ENCODE results near the gene NOL11.

DNA sequence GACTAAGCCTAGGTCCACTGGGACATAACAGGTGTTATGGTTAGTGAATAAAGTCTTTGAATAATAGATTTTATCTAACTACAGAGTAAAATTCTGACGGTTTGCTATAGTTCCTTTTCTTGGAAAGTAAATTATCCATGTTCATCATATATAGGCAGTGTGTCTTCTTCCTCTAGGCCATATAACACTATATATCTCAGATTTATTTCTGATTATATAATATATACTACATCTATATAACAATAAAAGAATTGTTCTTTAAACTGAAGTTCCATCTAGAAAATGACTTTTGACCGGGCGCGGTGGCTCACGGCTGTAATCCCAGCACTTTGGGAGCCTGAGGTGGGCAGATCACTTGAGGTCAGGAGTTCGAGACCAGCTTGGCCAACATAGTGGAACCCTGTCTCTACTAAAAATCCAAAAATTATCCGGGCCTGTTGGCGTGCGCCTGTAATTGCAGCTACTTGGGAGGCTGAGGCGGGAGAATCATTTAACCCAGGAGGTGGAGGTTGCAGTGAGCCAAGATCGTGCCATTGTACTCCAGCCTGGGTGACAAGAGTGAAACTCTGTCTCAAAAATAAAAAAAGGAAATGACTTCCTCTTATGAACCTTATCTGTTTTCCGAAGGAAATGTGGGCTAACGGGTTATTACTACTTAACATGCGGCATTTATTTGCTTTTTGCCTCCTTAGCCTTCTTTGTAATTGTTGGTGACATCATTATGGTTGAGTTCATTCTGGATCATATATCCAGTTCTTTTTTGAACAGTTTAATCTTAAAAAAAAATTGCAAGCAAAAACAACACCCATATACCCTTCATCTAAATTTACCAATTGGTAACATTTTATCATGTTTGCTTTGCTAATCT lies 29.2 kb downstream of the NOL11 start:
- TF ChIP-seq, protein P1, sequence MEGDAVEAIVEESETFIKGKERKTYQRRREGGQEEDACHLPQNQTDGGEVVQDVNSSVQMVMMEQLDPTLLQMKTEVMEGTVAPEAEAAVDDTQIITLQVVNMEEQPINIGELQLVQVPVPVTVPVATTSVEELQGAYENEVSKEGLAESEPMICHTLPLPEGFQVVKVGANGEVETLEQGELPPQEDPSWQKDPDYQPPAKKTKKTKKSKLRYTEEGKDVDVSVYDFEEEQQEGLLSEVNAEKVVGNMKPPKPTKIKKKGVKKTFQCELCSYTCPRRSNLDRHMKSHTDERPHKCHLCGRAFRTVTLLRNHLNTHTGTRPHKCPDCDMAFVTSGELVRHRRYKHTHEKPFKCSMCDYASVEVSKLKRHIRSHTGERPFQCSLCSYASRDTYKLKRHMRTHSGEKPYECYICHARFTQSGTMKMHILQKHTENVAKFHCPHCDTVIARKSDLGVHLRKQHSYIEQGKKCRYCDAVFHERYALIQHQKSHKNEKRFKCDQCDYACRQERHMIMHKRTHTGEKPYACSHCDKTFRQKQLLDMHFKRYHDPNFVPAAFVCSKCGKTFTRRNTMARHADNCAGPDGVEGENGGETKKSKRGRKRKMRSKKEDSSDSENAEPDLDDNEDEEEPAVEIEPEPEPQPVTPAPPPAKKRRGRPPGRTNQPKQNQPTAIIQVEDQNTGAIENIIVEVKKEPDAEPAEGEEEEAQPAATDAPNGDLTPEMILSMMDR (conservative IDR thresholded peaks at IDR 0.05; ENCODE audit: low read length) = no peak
- TF ChIP-seq EZH2phosphoT487 (IDR thresholded peaks at IDR 0.05; ENCODE audit: borderline replicate concordance) = no peak

All from Loucy (cell line).